ENCODE data around the gene SRSF4. TPM values are rescaled to one million over a fixed set of nuclear protein-coding genes. Genes with fewer than 3 reads are reported as not detected.

Gene SRSF4
- total RNA-seq, 1 experiment from 2014 or later, result 69.0 TPM

- Histone ChIP-seq H3K9me2 (ENCODE audit: insufficient read depth) (no peaks in the 10 kb centered on the region), H3K79me2 (ENCODE audit: insufficient read depth, low read length) (peaks cover 6% of the 10 kb centered on the region), H3K9me3 (ENCODE audit: control insufficient read depth in 1 of 2, insufficient read depth in 1 of 2, low read depth in 1 of 2, low read length in 2 of 2) (no peaks in the 10 kb centered on the region), H3K4me1 (ENCODE audit: control insufficient read depth in 1 of 2, insufficient read depth in 2 of 2, low read length in 2 of 2) (peaks cover 0 to 7% of the 10 kb centered on the region in 2 experiments; a peak in 1 of 4 replicates), H3K36me3 (ENCODE audit: control insufficient read depth in 1 of 2, insufficient read depth in 2 of 2, low read length in 2 of 2) (peaks cover 42 to 43% of the 10 kb centered on the region in 2 experiments), H3K4me2 (ENCODE audit: low read length) (no peak overlapping the region), H3K4me3 (replicated peaks in 1 of 2; ENCODE audit: low read depth in 1 of 2, low read length in 2 of 2) (no peak overlapping the region), H3K27me3 (ENCODE audit: insufficient read depth, low read length) (no peaks in the 10 kb centered on the region), H3K27ac (ENCODE audit: low read depth, low read length) (no peak overlapping the region), H4K20me1 (ENCODE audit: insufficient read depth) (no peaks in the 10 kb centered on the region), H3K9ac (ENCODE audit: low read length) (no peak overlapping the region), H2AFZ (ENCODE audit: low read depth, low read length, poor library complexity, severe bottlenecking) (no peak overlapping the region)
- TF ChIP-seq SRF (IDR thresholded peaks at IDR 0.05; ENCODE audit: low read depth) (no peak), ZNF274 (IDR thresholded peaks at IDR 0.05; ENCODE audit: low read depth, low read length) (no peak), CBX3 (IDR thresholded peaks at IDR 0.05; ENCODE audit: low read depth) (no peak), TCF7L2 (IDR thresholded peaks at IDR 0.05; ENCODE audit: borderline replicate concordance, extremely low read depth, insufficient read depth, insufficient read length) (no peak), EZH2phosphoT487 (IDR thresholded peaks at IDR 0.05; ENCODE audit: borderline replicate concordance) (no peak), POLR2A (IDR thresholded peaks at IDR 0.05; ENCODE audit: borderline replicate concordance, extremely low read depth, insufficient read depth, insufficient read length) (no peak), POLR2AphosphoS5 (IDR thresholded peaks at IDR 0.05; ENCODE audit: low read depth, low read length) (peak; percentile 51), REST (IDR thresholded peaks at IDR 0.05; ENCODE audit: low read depth) (no peak)
- no TSS peak for BruUV-seq (replicated peaks)
- DNase-seq (ENCODE audit: low read depth, low spot score) (no peak), ATAC-seq (peak; percentile 22; the same call in 1 of the 2 replicates)
- CTCF ChIA-PET, result no interaction called here
- intact Hi-C loops (cut with micrococcal nuclease), result no loop called here
- POLR2A ChIA-PET, result no interaction called here
- RAD21 ChIA-PET (ENCODE audit: low non-redundant PET in 1 of 2, low total read pairs in 2 of 2, uncharacterized antibody in 2 of 2, unreplicated experiment in 2 of 2), result no interaction called here
Observed at GRCh38 chr1:29145739-29146437, 35.8 kb downstream of the SRSF4 start.

Measured in HCT116 (cell line).